ENCODE data around the gene SMC5. TPM values are rescaled to one million over a fixed set of nuclear protein-coding genes. Genes with fewer than 3 reads are reported as not detected.
"Not testable (repeated sequence)": the region's sequence is repeated elsewhere in the genome, so short reads cannot be mapped to it uniquely, and the experiment has no call there.

Gene SMC5
- total RNA-seq (2014; rRNA removed; shearing (Covaris generic)), result 27.9 and 38.7 TPM in 2 replicates

GRCh38 chr9:70258692-70259511 is at the start of gene SMC5:
SMC5 (plus strand) TSS chr9:70258978; CDS start chr9:70259079, 101 bp downstream.
- peak; percentile 81 for DNase-seq (ENCODE audit: low spot score)

- no peak for DNase-seq (ENCODE audit: low spot score)
Observed at GRCh38 chr9:70217029-70217428, 41.7 kb upstream of the SMC5 start.

GRCh38 chr9:70218767-70219166 is 40.0 kb upstream of the SMC5 start:
- no peak for DNase-seq (ENCODE audit: low spot score)

- no peak for DNase-seq (ENCODE audit: low spot score)
Observed at GRCh38 chr9:70220216-70220615, 38.6 kb upstream of the SMC5 start.

GRCh38 chr9:70222354-70222753 is 36.4 kb upstream of the SMC5 start:
- DNase-seq (ENCODE audit: low spot score), result no peak

GRCh38 chr9:70228118-70228517 is 30.7 kb upstream of the SMC5 start:
- no peak for DNase-seq (ENCODE audit: low spot score)

GRCh38 chr9:70228611-70229010 is 30.2 kb upstream of the SMC5 start:
- DNase-seq (ENCODE audit: low spot score), result no peak

- no peak for DNase-seq (ENCODE audit: low spot score)
Observed at GRCh38 chr9:70229026-70229425, 29.8 kb upstream of the SMC5 start.

GRCh38 chr9:70229579-70229978 is 29.2 kb upstream of the SMC5 start:
- DNase-seq (ENCODE audit: low spot score), result peak; percentile 38

- DNase-seq (ENCODE audit: low spot score), result no peak
Observed at GRCh38 chr9:70232476-70232875, 26.3 kb upstream of the SMC5 start.

- not testable (repeated sequence) for DNase-seq (ENCODE audit: low spot score)
Observed at GRCh38 chr9:70234208-70234607, 24.6 kb upstream of the SMC5 start.

GRCh38 chr9:70245952-70246351 is 12.8 kb upstream of the SMC5 start:
- DNase-seq (ENCODE audit: low spot score), result not testable (repeated sequence)

- no peak for DNase-seq (ENCODE audit: low spot score)
Observed at GRCh38 chr9:70250221-70250620, 8.6 kb upstream of the SMC5 start.

GRCh38 chr9:70255486-70255885 is 3.3 kb upstream of the SMC5 start:
- no peak for DNase-seq (ENCODE audit: low spot score)

GRCh38 chr9:70256123-70256551 is 2.6 kb upstream of the SMC5 start:
- peak; percentile 82 for DNase-seq (ENCODE audit: low spot score)

- DNase-seq (ENCODE audit: low spot score), result no peak
Observed at GRCh38 chr9:70257502-70257901, 1.3 kb upstream of the SMC5 start.

GRCh38 chr9:70257991-70258691 is 637 bp upstream of the SMC5 start:
- peak; percentile 46 for DNase-seq (ENCODE audit: low spot score)

GRCh38 chr9:70259512-70259802 is 679 bp downstream of the SMC5 start:
- no peak for DNase-seq (ENCODE audit: low spot score)

GRCh38 chr9:70260007-70260443 is 1.2 kb downstream of the SMC5 start:
- DNase-seq (ENCODE audit: low spot score), result no peak

- DNase-seq (ENCODE audit: low spot score), result no peak
Observed at GRCh38 chr9:70260606-70261005, 1.8 kb downstream of the SMC5 start.

GRCh38 chr9:70261131-70261870 is 2.5 kb downstream of the SMC5 start:
- DNase-seq (ENCODE audit: low spot score), result no peak

- DNase-seq (ENCODE audit: low spot score), result no peak
Observed at GRCh38 chr9:70262366-70262765, 3.6 kb downstream of the SMC5 start.

- no peak for DNase-seq (ENCODE audit: low spot score)
Observed at GRCh38 chr9:70262948-70263347, 4.2 kb downstream of the SMC5 start.

Data from A172 (cell line).